Spleen (tissue), 13 donors: ENCODE data around the gene CTXND1. TPM values are rescaled to one million over a fixed set of nuclear protein-coding genes. Genes with fewer than 3 reads are reported as not detected.
"Not testable (repeated sequence)": the region's sequence is repeated elsewhere in the genome, so short reads cannot be mapped to it uniquely, and the experiment has no call there.

ENCODE experiments used
- DNase-seq: peaks from one replicate; pipeline ENCODE4 v3.0.0-alpha.2; 2020
- H3K27ac ChIP-seq, 8 donors: fragments of 200-600 bp; sonication (generic) in 7 of 8; 1 replicate in 4 of 8; 2 replicates in 4 of 8; pipeline versions ENCODE4 v1.5.0 to v1.8.0; 2016 to 2021; ENCODE audit warnings: inconsistent platforms in 4 of 8, mild to moderate bottlenecking in 4 of 8, moderate library complexity in 1 of 8
- H3K27me3 ChIP-seq, 7 donors: fragments of 200-600 bp; sonication (generic) in 6 of 7; replicated peaks in 1 of 7; 1 replicate in 4 of 7; 2 replicates in 3 of 7; pipeline versions ENCODE4 v1.5.0 to v1.8.0; 2016 to 2021; ENCODE audit warnings: inconsistent platforms in 3 of 7, mild to moderate bottlenecking in 1 of 7
- H3K36me3 ChIP-seq, 6 donors: fragments of 200-600 bp; sonication (generic) in 5 of 6; 1 replicate in 4 of 6; 2 replicates in 2 of 6; pipeline versions ENCODE4 v1.5.0 to v1.8.0; 2016 to 2021; ENCODE audit warnings: inconsistent platforms in 2 of 6
- H3K4me1 ChIP-seq, 6 donors: fragments of 200-600 bp; sonication (generic) in 5 of 6; 1 replicate in 3 of 6; 2 replicates in 3 of 6; pipeline versions ENCODE4 v1.5.0 to v1.8.0; 2016 to 2021; ENCODE audit warnings: inconsistent platforms in 3 of 6
- H3K4me3 ChIP-seq, 8 donors: fragments of 200-600 bp; sonication (generic) in 7 of 8; 1 replicate in 4 of 8; 2 replicates in 4 of 8; pipeline versions ENCODE4 v1.5.0 to v1.8.0; 2016 to 2021; ENCODE audit warnings: inconsistent platforms in 4 of 8, mild to moderate bottlenecking in 4 of 8, moderate library complexity in 2 of 8
- H3K9me3 ChIP-seq, 8 donors: fragments of 200-600 bp; sonication (generic) in 7 of 8; 1 replicate in 4 of 8; 2 replicates in 4 of 8; pipeline versions ENCODE4 v1.5.0 to v1.8.0; 2016 to 2021; ENCODE audit warnings: inconsistent platforms in 4 of 8
- CTCF ChIP-seq, 11 experiments: fragments of 200-600 bp in 7 of 11; fragments of 450-650 bp in 4 of 11; sonication (generic) in 4 of 11; IDR thresholded peaks in 8 of 11; conservative IDR thresholded peaks in 3 of 11; 1 replicate in 7 of 11; 2 replicates in 4 of 11; pipeline versions ENCODE4 v1.4.0 to v1.8.0; 2016 to 2021; ENCODE audit warnings: antibody characterized with exemption in 11 of 11, inconsistent platforms in 4 of 11, mild to moderate bottlenecking in 1 of 11
- POLR2A ChIP-seq, 3 donors: fragments of 450-650 bp; IDR thresholded peaks; one replicate each; pipeline ENCODE4 v1.5.1; 2017; ENCODE audit warnings: antibody characterized with exemption in 3 of 3, mild to moderate bottlenecking in 1 of 3
- POLR2AphosphoS5 ChIP-seq, 3 donors: sonication (generic); formaldehyde crosslinking; IDR thresholded peaks; one replicate each; pipeline ENCODE4 v1.5.1; 2017; ENCODE audit warnings: antibody characterized with exemption in 3 of 3
- WGBS, 5 donors: extraction: QIAGEN DNeasy Blood & Tissue Kit in 3 of 5; methylation state at CpG; one replicate each; pipeline versions ENCODE4 v1.1.5 to v1.1.7; 2013 to 2018; 5-methylcytosine and 5-hydroxymethylcytosine counted together
- intact Hi-C: fragments of 100-400 bp; cut with DNase I; formaldehyde crosslinking; loops from one replicate; pipeline ENCODE4 v1.15.0; 2023; ENCODE audit warnings: low total_unique reads
- long read RNA-seq, 2 donors: transcript quantifications; one replicate each; lab custom pipeline, GENCODE V29; 2026
- polyA plus RNA-seq, 3 donors: library from polyadenylated mRNA; stranded (reverse); fragments of 200-250 nt; gene quantifications; one replicate each; pipeline ENCODE4 v1.2.1, GENCODE V29; 2013
- total RNA-seq, 7 donors: library from RNA; depleted of rRNA in 3 of 7; stranded (reverse); fragments of >200 nt in 3 of 7; fragmentation: NEBNext Ultra II Directional in 4 of 7; extraction: Animal tissue kit (Norgen Biotek cat#: 25700) in 4 of 7; gene quantifications; one replicate each; pipeline versions ENCODE4 v1.1.0 to v1.2.1, GENCODE V29; 2016 to 2021
- donor health status: healthy with polysubstance abuse.
- donor health status: DM: no; HTN: no; CAD: no; lungs with moderate emphysema.
- donor health status: DM: no; HTN: no; CAD: no.
- donor health status: Bipolar disorder and iron deficiency.
- donor health status: healthy.
- donor health status: DM: no; HTN: no; CAD: no.
- donor health status: DM: yes; HTN: yes; CAD: no.

The CTXND1 gene
- total RNA-seq: 1 to 10 TPM in 6 of 7 donors, under 1 TPM in 1; 0.20 to 5.2 (median 3.3) TPM
- 1 to 10 TPM in 1 of 3 donors, under 1 TPM in 2; 0.32 to 1.6 (median 0.65) TPM for polyA plus RNA-seq
- long read RNA-seq, donor 1: 0 reads
- long read RNA-seq, donor 2: 0 reads

GRCh38 chr15:80252121-80252518, at the start of gene CTXND1:
TSS of gene CTXND1 (minus strand) at chr15:80252213. CDS start at chr15:80201949, 50,264 bp downstream.
- no peak for DNase-seq
- no peak for TF ChIP-seq POLR2A (IDR thresholded peaks at IDR 0.05)
- no peak for TF ChIP-seq POLR2AphosphoS5 (IDR thresholded peaks at IDR 0.05)
- no peak for TF ChIP-seq CTCF (IDR thresholded peaks at IDR 0.05 in 8 of 11, conservative IDR thresholded peaks at IDR 0.05 in 3 of 11)
- Histone ChIP-seq H3K9me3 (peaks cover 0 to 3% (median 0%) of the 10 kb centered on the region in 8 donors), H3K4me3 (peak within 1 kb of the TSS; percentile 3 to 68 (median 34)), H3K4me1 (peaks cover 0 to 24% (median 15%) of the 10 kb centered on the region in 6 donors), H3K27ac (peak within 1 kb of the TSS in 4 of 8 donors; percentile 6 to 60 (median 48)), H3K36me3 (no peaks in the 10 kb centered on the region), H3K27me3 (peaks cover 4 to 100% (median 48%) of the 10 kb centered on the region in 7 donors)
- intact Hi-C loops: no loop called here
- 1 to 3% (median 2%) methylated on average over 17 to 24 of the region's 24 CpGs for WGBS, 5 donors

- Histone ChIP-seq H3K9me3 (no peaks in the 10 kb centered on the region), H3K4me1 (no peaks in the 10 kb centered on the region), H3K27ac (no peak overlapping the region), H3K4me3 (no peak overlapping the region), H3K36me3 (no peaks in the 10 kb centered on the region), H3K27me3 (no peaks in the 10 kb centered on the region)
- no peak for DNase-seq
- WGBS, 5 donors: 56 to 81% (median 66%) methylated on average over 1 of the region's 1 CpG
- intact Hi-C loops: no loop called here
- TF ChIP-seq POLR2AphosphoS5 (IDR thresholded peaks at IDR 0.05): no peak
- no peak for TF ChIP-seq POLR2A (IDR thresholded peaks at IDR 0.05)
- no peak for TF ChIP-seq CTCF (IDR thresholded peaks at IDR 0.05 in 8 of 11, conservative IDR thresholded peaks at IDR 0.05 in 3 of 11)
These were observed 49.5 kb upstream of the CTXND1 start for GRCh38 chr15:80301472-80301871.

- intact Hi-C loops, DNase-seq, H3K4me1 ChIP-seq, H3K4me3 ChIP-seq, H3K9me3 ChIP-seq, H3K27ac ChIP-seq, H3K36me3 ChIP-seq: not testable (repeated sequence)
- WGBS, 5 donors: 78 to 99% (median 95%) methylated on average over 4 of the region's 4 CpGs
- peaks cover 0 to 21% (median 0%) of the 10 kb centered on the region in 7 donors for H3K27me3 ChIP-seq
These were observed 43.8 kb upstream of the CTXND1 start for GRCh38 chr15:80295777-80296176.

- H3K27ac ChIP-seq: no peak overlapping the region
- TF ChIP-seq POLR2AphosphoS5 (IDR thresholded peaks at IDR 0.05) (no peak), POLR2A (IDR thresholded peaks at IDR 0.05) (no peak), CTCF (IDR thresholded peaks at IDR 0.05 in 8 of 11, conservative IDR thresholded peaks at IDR 0.05 in 3 of 11) (no peak)
- intact Hi-C loops: no loop called here
- H3K27me3 ChIP-seq: peaks cover 0 to 36% (median 0%) of the 10 kb centered on the region in 7 donors
- H3K9me3 ChIP-seq: no peaks in the 10 kb centered on the region
- H3K4me3 ChIP-seq: no peak overlapping the region
- DNase-seq: no peak
- whole genome bisulfite sequencing, 5 donors: 60 to 95% (median 88%) methylated on average over 4 of the region's 4 CpGs
- no peaks in the 10 kb centered on the region for H3K36me3 ChIP-seq
- H3K4me1 ChIP-seq: no peaks in the 10 kb centered on the region
These were observed 40.1 kb upstream of the CTXND1 start for GRCh38 chr15:80292079-80292478.

- H3K36me3 ChIP-seq, H3K4me1 ChIP-seq, intact Hi-C loops, H3K4me3 ChIP-seq, DNase-seq, H3K27ac ChIP-seq, H3K9me3 ChIP-seq: not testable (repeated sequence)
- peaks cover 0 to 43% (median 0%) of the 10 kb centered on the region in 7 donors for H3K27me3 ChIP-seq
- 23 to 76% (median 33%) methylated on average over 5 of the region's 5 CpGs for WGBS, 5 donors
These were observed 38.9 kb upstream of the CTXND1 start for GRCh38 chr15:80290891-80291290.
